ENCODE results near the gene CELF3.

The CELF3 gene

DNA sequence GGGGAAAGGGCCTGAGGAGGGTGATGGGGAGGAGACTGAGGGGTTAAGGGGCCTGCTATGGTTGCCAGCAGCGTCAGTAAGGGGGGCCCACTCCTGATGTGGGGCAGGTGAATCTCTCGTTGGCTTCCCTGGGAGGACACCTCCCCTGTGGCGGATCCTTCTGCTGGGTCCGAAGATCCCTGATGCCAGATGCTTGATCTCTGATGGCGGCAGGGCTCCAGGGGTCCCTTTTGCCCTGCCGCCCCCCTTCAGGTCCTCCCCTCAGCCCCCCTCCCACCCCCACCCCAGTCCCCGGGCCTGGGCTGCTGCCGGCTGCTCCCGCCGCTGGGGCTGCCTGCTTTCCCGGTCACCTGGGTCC lies 219 bp downstream of the CELF3 start:
- Histone ChIP-seq H3K4me1 (ENCODE audit: control insufficient read depth, insufficient read depth, low read length) (peaks cover 3% of the 10 kb centered on the region), H3K9ac (ENCODE audit: low read length) (no peak overlapping the region), H3K36me3 (ENCODE audit: control insufficient read depth, insufficient read depth, low read length) (no peaks in the 10 kb centered on the region), H3K27me3 (ENCODE audit: control insufficient read depth, insufficient read depth, low read length) (no peaks in the 10 kb centered on the region), H3K4me3 (ENCODE audit: low read length) (no peak overlapping the region), H3K27ac (ENCODE audit: low read depth, low read length) (no peak overlapping the region)

- H3K4me1 ChIP-seq (ENCODE audit: control insufficient read depth, insufficient read depth, low read length), result peaks cover 3% of the 10 kb centered on the region
- no peak overlapping the region for H3K27ac ChIP-seq (ENCODE audit: low read depth, low read length)
- H3K36me3 ChIP-seq (ENCODE audit: control insufficient read depth, insufficient read depth, low read length), result no peaks in the 10 kb centered on the region
- H3K9ac ChIP-seq (ENCODE audit: low read length), result no peak overlapping the region
- H3K27me3 ChIP-seq (ENCODE audit: control insufficient read depth, insufficient read depth, low read length), result no peaks in the 10 kb centered on the region
- no peak overlapping the region for H3K4me3 ChIP-seq (ENCODE audit: low read length)
These were observed 738 bp downstream of the CELF3 start for GRCh38 chr1:151715726-151716404.

DNA sequence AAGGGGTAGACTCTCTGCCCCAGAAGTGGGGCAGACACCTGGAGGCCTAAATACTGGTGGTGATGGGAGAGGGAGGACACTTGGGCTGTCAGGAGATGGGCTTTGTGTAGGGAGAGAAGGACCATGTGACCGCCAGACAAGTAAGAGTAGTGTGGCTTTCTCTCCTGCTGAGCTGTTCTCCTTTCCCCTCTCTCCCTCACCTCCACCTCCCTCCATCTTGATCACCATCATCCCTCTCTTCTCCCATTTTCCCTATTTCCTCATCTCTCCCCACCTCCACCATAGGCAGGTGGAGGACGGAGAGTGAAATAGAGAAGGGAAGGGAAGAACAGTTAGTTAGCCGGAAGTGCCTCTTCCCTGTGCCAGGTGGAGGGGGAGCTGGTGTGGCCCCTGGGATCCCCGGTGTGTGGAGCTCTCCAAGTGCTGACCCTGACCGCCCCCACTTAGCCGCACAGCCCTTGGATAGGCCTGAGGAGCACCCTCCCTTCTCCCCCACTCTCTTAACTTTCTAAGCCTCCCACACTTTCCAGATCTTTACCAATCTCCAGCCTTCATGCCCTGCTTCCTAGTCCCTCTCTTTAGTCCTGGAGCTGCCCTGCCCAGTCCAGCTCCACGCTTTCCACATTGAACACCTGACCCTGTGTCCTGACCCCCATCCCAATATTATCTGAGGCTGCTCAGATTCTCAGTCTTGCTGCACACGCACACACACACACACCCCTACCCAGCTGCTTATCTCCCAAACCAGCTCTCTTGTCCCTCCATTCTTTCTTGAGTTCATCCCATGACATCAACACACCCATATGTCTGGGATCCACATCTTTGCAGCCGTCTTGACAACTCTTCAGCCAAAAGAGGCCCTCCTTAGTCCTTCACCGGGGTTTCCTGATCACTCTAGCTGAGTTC lies 1.5 kb downstream of the CELF3 start:
- Histone ChIP-seq H3K27ac (ENCODE audit: low read depth, low read length) (no peak overlapping the region), H3K4me3 (ENCODE audit: low read length) (no peak overlapping the region), H3K27me3 (ENCODE audit: control insufficient read depth, insufficient read depth, low read length) (no peaks in the 10 kb centered on the region), H3K4me1 (ENCODE audit: control insufficient read depth, insufficient read depth, low read length) (no peaks in the 10 kb centered on the region), H3K9ac (ENCODE audit: low read length) (no peak overlapping the region), H3K36me3 (ENCODE audit: control insufficient read depth, insufficient read depth, low read length) (no peaks in the 10 kb centered on the region)

DNA sequence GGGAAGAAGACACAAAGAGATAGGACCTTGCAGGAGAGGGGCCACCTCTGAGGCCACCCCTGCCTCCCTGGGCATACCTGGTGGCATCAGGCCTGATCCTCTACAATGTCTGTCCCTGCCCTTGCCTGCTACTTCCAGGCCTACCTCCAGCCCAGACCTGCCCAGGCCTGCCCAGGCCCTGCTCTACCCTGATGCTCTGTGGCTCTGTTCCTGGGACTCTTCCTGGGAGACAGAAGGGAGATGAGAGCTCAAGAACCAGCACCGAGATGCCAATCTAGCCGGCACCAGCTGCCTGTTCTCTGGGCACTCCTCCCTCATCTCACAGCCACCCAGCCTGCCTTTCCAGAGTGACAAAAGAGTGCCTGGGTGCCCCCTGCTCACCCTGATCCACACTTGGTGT lies 2.7 kb downstream of the CELF3 start:
- Histone ChIP-seq H3K9ac (ENCODE audit: low read length) (no peak overlapping the region), H3K4me1 (ENCODE audit: control insufficient read depth, insufficient read depth, low read length) (no peaks in the 10 kb centered on the region), H3K27me3 (ENCODE audit: control insufficient read depth, insufficient read depth, low read length) (no peaks in the 10 kb centered on the region), H3K36me3 (ENCODE audit: control insufficient read depth, insufficient read depth, low read length) (no peaks in the 10 kb centered on the region), H3K4me3 (ENCODE audit: low read length) (no peak overlapping the region), H3K27ac (ENCODE audit: low read depth, low read length) (no peak overlapping the region)

DNA sequence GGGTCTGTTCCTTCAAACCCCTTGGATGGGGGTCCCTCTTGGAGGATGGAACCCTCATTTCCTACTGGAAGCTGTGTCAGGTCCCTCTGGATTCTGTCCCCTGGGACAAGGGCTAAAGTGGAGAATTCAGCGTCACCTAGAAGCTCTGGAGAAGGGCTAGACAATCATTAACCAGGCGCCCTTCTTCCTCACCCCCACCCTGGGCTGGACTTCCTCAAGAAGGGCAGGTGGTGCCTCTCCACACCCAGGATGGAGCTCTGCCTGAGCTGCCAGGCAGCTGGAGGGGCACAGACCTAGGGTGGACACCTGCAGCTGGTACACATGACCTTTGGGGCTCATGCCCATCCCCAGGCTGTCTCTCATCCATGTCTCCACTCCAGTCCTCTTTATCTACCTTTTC lies 3.6 kb downstream of the CELF3 start:
- no peaks in the 10 kb centered on the region for H3K36me3 ChIP-seq (ENCODE audit: control insufficient read depth, insufficient read depth, low read length)
- H3K9ac ChIP-seq (ENCODE audit: low read length), result no peak overlapping the region
- H3K4me3 ChIP-seq (ENCODE audit: low read length), result no peak overlapping the region
- H3K27me3 ChIP-seq (ENCODE audit: control insufficient read depth, insufficient read depth, low read length), result no peaks in the 10 kb centered on the region
- H3K27ac ChIP-seq (ENCODE audit: low read depth, low read length), result no peak overlapping the region
- H3K4me1 ChIP-seq (ENCODE audit: control insufficient read depth, insufficient read depth, low read length), result no peaks in the 10 kb centered on the region

DNA sequence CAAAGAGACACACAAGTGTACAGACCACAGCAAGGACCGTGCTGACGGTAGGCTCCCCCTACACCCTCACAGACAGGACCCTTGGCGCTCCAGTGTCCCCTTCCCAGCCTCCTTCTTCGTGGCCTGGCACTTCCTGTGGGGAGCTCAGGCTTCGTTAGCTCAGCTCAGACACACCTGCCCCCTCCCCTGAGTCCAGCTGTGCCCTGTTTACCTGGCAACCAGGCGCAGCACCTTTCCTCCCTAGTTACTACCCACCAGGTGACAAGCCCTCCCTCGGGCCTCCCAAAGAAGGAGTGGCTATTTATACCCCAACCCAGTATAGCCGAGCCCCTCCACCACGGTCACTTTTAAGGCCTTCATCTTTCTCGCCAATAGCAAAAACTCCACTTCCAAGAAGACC lies 4.7 kb downstream of the CELF3 start:
- Histone ChIP-seq H3K4me1 (ENCODE audit: control insufficient read depth, insufficient read depth, low read length) (no peaks in the 10 kb centered on the region), H3K36me3 (ENCODE audit: control insufficient read depth, insufficient read depth, low read length) (no peaks in the 10 kb centered on the region), H3K27me3 (ENCODE audit: control insufficient read depth, insufficient read depth, low read length) (no peaks in the 10 kb centered on the region), H3K27ac (ENCODE audit: low read depth, low read length) (no peak overlapping the region), H3K4me3 (ENCODE audit: low read length) (no peak overlapping the region), H3K9ac (ENCODE audit: low read length) (no peak overlapping the region)

DNA sequence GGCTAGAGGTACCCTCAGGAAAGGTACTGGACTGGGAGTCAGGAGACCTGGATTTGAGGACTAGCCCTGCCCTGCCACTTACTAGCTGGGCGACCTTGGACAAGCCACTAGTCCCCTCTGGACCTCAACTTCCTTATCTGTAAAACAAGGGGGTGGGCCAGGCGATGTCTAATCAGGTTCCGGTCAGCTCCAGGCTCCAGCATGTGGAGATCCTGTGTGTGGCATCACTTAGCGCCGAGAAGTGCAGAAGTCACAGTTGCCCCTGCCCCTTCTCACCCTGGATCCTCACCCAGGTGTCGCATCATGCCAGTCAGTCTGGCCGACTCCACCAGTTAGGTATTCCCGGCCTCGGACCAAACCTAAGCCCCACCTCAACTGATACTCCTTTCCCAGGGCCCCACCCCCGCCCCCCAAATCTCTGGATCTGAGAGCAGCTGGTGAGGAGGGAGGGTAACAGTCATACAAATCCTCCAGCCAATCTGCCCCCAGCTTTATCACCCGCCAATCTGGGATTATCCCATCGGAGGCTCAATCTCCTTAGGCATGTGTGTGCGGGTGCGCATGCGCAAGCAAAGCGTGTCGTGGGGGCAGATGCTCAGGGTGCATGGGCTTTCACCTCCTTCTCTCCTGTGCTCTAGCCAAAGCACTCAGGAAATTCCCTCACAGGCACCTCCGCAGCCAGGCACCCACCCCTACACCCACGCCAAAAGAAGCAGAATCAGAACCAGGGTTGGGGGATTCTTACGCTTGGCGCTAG lies 5.4 kb downstream of the CELF3 start:
- Histone ChIP-seq H3K4me1 (ENCODE audit: control insufficient read depth, insufficient read depth, low read length) (no peaks in the 10 kb centered on the region), H3K27me3 (ENCODE audit: control insufficient read depth, insufficient read depth, low read length) (no peaks in the 10 kb centered on the region), H3K4me3 (ENCODE audit: low read length) (no peak overlapping the region), H3K36me3 (ENCODE audit: control insufficient read depth, insufficient read depth, low read length) (no peaks in the 10 kb centered on the region), H3K9ac (ENCODE audit: low read length) (no peak overlapping the region), H3K27ac (ENCODE audit: low read depth, low read length) (no peak overlapping the region)

DNA sequence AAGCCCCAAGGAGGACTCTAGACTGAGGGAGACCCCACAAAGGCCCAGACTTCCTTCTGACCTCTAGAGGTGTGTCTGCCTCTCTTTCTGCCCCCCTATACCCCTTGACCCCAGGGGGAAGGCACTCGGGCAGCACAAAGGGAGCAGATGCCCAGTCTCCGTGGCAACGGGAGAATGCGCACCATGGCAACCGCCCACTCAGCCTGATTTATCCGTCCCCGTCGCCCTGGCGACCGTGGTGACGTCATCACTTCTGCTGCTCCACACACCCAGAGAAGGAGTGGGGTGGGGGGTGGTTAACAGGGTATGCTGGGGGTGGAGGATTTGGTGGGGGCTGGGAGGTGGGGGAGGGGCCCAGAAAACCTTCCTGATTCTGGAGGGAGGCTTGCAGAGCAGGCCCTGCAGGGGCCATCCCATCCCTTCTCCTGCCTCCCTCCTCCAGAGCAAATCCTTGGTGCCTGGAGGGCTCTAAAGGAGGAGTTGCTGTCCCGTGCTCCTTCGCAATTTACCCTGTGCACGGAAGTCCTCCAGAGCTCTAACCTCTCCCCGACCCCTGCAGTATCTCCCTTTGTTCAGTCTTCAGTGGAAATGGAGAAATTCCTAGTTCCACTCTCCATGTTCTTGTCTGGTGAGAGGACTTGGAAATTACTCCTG lies 6.3 kb downstream of the CELF3 start:
- no peak overlapping the region for H3K9ac ChIP-seq (ENCODE audit: low read length)
- H3K36me3 ChIP-seq (ENCODE audit: control insufficient read depth, insufficient read depth, low read length), result no peaks in the 10 kb centered on the region
- no peaks in the 10 kb centered on the region for H3K4me1 ChIP-seq (ENCODE audit: control insufficient read depth, insufficient read depth, low read length)
- H3K27ac ChIP-seq (ENCODE audit: low read depth, low read length), result no peak overlapping the region
- no peak overlapping the region for H3K4me3 ChIP-seq (ENCODE audit: low read length)
- H3K27me3 ChIP-seq (ENCODE audit: control insufficient read depth, insufficient read depth, low read length), result no peaks in the 10 kb centered on the region

- H3K27me3 ChIP-seq (ENCODE audit: control insufficient read depth, insufficient read depth, low read length), result no peaks in the 10 kb centered on the region
- no peak overlapping the region for H3K9ac ChIP-seq (ENCODE audit: low read length)
- H3K4me3 ChIP-seq (ENCODE audit: low read length), result no peak overlapping the region
- H3K27ac ChIP-seq (ENCODE audit: low read depth, low read length), result no peak overlapping the region
- H3K36me3 ChIP-seq (ENCODE audit: control insufficient read depth, insufficient read depth, low read length), result no peaks in the 10 kb centered on the region
- no peaks in the 10 kb centered on the region for H3K4me1 ChIP-seq (ENCODE audit: control insufficient read depth, insufficient read depth, low read length)
These were observed 7.7 kb downstream of the CELF3 start for GRCh38 chr1:151708891-151709290.

DNA sequence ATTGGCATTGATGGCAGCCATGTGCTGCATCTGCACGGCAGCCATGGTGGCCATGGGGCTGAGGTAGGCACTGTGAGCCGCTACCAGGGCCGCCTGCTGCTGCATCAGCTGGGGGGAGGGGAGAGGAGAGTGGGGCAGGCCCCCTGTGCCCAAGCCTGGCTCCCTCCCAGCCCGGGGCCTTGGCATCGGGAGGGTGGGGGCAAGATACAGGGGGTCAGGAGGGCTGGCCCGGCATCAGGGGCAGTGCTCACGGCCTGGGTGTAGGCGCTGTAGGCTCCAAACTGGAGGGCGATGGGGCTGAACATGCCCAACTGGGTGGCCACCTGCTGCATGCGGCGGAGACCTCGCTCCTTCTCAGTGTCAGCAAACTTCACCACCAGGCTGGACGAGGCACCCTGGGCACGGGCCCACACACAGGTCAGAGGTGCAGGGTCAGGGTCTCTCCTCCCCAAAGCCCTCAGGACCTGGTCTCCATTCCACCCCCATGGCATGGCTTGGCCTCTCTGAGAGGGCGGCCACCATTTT lies 9.0 kb downstream of the CELF3 start:
- Histone ChIP-seq H3K4me1 (ENCODE audit: control insufficient read depth, insufficient read depth, low read length) (no peaks in the 10 kb centered on the region), H3K9ac (ENCODE audit: low read length) (no peak overlapping the region), H3K27me3 (ENCODE audit: control insufficient read depth, insufficient read depth, low read length) (no peaks in the 10 kb centered on the region), H3K36me3 (ENCODE audit: control insufficient read depth, insufficient read depth, low read length) (no peaks in the 10 kb centered on the region), H3K4me3 (ENCODE audit: low read length) (no peak overlapping the region), H3K27ac (ENCODE audit: low read depth, low read length) (no peak overlapping the region)

DNA sequence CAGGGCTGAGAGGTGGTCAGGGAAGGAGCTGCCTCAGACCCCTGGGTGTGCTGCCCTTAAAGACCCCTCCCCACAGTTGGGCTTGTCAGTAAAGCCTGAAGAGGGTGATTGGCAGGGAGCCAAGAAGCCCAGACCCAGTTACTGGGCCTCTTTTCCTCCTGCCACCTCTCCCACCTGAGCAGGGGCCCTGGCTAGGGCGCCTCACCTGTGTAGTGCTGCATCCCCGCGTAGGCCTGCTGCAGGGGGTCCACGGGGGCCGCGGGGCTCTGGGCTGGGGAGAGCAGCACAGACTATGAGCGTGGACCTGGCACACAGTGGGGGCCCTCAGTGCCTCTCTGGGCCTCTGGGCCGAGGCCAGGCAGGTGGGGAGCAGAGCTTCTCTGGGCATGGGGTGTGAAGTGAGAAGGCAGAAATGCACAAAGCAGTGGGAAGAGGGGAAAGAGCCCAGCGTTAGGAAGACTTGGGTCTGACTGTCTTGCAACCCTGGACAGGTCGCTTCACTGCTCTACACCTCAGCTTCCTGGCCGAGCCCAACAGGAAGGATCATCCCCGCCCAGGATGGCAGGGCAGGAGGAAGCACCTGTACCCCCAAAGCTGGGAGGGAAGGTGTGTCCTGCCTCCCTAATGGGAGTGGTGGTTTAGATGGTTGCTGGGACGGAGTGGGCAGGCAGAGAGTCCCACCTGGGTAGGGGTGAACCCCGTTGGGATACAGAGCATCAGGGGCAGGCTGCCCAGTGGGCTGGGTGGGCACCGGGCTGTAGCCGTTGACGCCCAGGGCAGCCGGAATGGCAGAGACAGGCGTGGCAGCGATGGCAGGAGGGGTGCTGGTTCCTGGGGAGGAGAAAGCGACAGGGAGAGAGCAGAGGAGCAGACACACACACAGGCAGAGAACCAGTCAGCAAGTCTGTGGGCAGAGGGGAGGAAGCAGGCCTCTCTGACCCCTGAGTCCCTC lies 9.9 kb downstream of the CELF3 start:
- H3K4me3 ChIP-seq (ENCODE audit: low read length), result no peak overlapping the region
- no peaks in the 10 kb centered on the region for H3K4me1 ChIP-seq (ENCODE audit: control insufficient read depth, insufficient read depth, low read length)
- no peaks in the 10 kb centered on the region for H3K36me3 ChIP-seq (ENCODE audit: control insufficient read depth, insufficient read depth, low read length)
- no peak overlapping the region for H3K9ac ChIP-seq (ENCODE audit: low read length)
- H3K27ac ChIP-seq (ENCODE audit: low read depth, low read length), result no peak overlapping the region
- no peaks in the 10 kb centered on the region for H3K27me3 ChIP-seq (ENCODE audit: control insufficient read depth, insufficient read depth, low read length)
